Activated CD8-positive, alpha-beta T cell treated with anti-CD3 and anti-CD28 coated beads for 36 hours (primary cell): ENCODE data around the gene BPIFB4. TPM values are rescaled to one million over a fixed set of nuclear protein-coding genes. Genes with fewer than 3 reads are reported as not detected.

Experiments
- ATAC-seq: fragments of 200-7000 bp; cut with Tn5 transposase; one replicate; pipeline ENCODE4 v1.10.0; 2021; ENCODE audit warnings: mild to moderate bottlenecking, moderate library complexity
- CTCF ChIA-PET: fragments of 350-600 bp; sonication (Branson Sonifier 250); formaldehyde crosslinking; loops from one replicate; lab custom pipeline; 2021; ENCODE audit warnings: antibody characterized with exemption; lab: Charles Lee
- POLR2A ChIA-PET: fragments of 350-600 bp; sonication (Branson Sonifier 250); formaldehyde crosslinking; loops from one replicate; lab custom pipeline; 2021; ENCODE audit warnings: antibody characterized with exemption; lab: Charles Lee
- DNase-seq: peaks from one replicate; pipeline ENCODE4 v3.0.0-alpha.2; 2020
- H3K27ac Mint-ChIP-seq: one replicate; pipeline ENCODE4 v1.8.0; 2021; ENCODE audit warnings: mild to moderate bottlenecking, mixed read lengths
- H3K27me3 Mint-ChIP-seq: one replicate; pipeline ENCODE4 v1.8.0; 2021; ENCODE audit warnings: mixed read lengths
- H3K36me3 Mint-ChIP-seq: one replicate; pipeline ENCODE4 v1.8.0; 2021; ENCODE audit warnings: low read depth, mixed read lengths
- H3K4me1 Mint-ChIP-seq: one replicate; pipeline ENCODE4 v1.8.0; 2021; ENCODE audit warnings: low read depth, mixed read lengths
- H3K4me3 Mint-ChIP-seq: one replicate; pipeline ENCODE4 v1.8.0; 2021; ENCODE audit warnings: mild to moderate bottlenecking, moderate library complexity, mixed read lengths
- H3K9me3 Mint-ChIP-seq: one replicate; pipeline ENCODE4 v1.8.0; 2021; ENCODE audit warnings: mixed read lengths
- CTCF ChIP-seq: fragments of 200-600 bp; IDR thresholded peaks from one replicate; pipeline ENCODE4 v1.8.0; 2022; ENCODE audit warnings: antibody characterized with exemption, mild to moderate bottlenecking
- intact Hi-C: fragments of 100-400 bp; cut with micrococcal nuclease; formaldehyde crosslinking; loops from one replicate; pipeline ENCODE4 v1.10.0; 2022
- total RNA-seq, 2 experiments: library from RNA; stranded (reverse); gene quantifications; one replicate each; pipeline ENCODE4 v1.2.3, GENCODE V29; 2021

BPIFB4 gene
- total RNA-seq, 2 experiments from 2014 or later: not detected

GRCh38 chr20:33064572-33065287 lies 14.7 kb upstream of the BPIFB4 start:
- TF ChIP-seq CTCF: no peak
- DNase-seq: no peak
- no peak for ATAC-seq
- H3K27me3 Mint-ChIP-seq: no peaks in the 10 kb centered on the region
- no peaks in the 10 kb centered on the region for H3K9me3 Mint-ChIP-seq
- H3K36me3 Mint-ChIP-seq: no peaks in the 10 kb centered on the region
- H3K27ac Mint-ChIP-seq: no peak overlapping the region
- ChIA-PET CTCF (no interaction called here), POLR2A (no interaction called here)
- peaks cover 4% of the 10 kb centered on the region for H3K4me1 Mint-ChIP-seq
- no peak overlapping the region for H3K4me3 Mint-ChIP-seq
- intact Hi-C loops: no loop called here

GRCh38 chr20:33065785-33066184 lies 13.7 kb upstream of the BPIFB4 start:
- CTCF ChIA-PET: no interaction called here
- POLR2A ChIA-PET: no interaction called here
- no peak overlapping the region for H3K4me3 Mint-ChIP-seq
- H3K9me3 Mint-ChIP-seq: no peaks in the 10 kb centered on the region
- intact Hi-C loops: no loop called here
- no peaks in the 10 kb centered on the region for H3K27me3 Mint-ChIP-seq
- H3K36me3 Mint-ChIP-seq: no peaks in the 10 kb centered on the region
- no peak for TF ChIP-seq CTCF
- ATAC-seq: no peak
- DNase-seq: no peak
- H3K4me1 Mint-ChIP-seq: peaks cover 4% of the 10 kb centered on the region
- no peak overlapping the region for H3K27ac Mint-ChIP-seq

GRCh38 chr20:33067806-33068205 lies 11.6 kb upstream of the BPIFB4 start:
- POLR2A ChIA-PET: interaction anchor here (0.6 kb wide), 1 partner anchor 283 kb away, joined by 5 read pairs; no protein-coding TSS in a partner anchor
- H3K9me3 Mint-ChIP-seq: no peaks in the 10 kb centered on the region
- H3K4me1 Mint-ChIP-seq: peaks cover 4% of the 10 kb centered on the region
- DNase-seq (no peak), ATAC-seq (no peak)
- CTCF ChIA-PET: interaction anchor here (1.2 to 1.6 kb wide), 4 partner anchors 9 to 122 kb away, joined by 3 to 4 read pairs (median 4); no protein-coding TSS in a partner anchor
- TF ChIP-seq CTCF: no peak
- no peaks in the 10 kb centered on the region for H3K36me3 Mint-ChIP-seq
- H3K27me3 Mint-ChIP-seq: no peaks in the 10 kb centered on the region
- H3K27ac Mint-ChIP-seq: no peak overlapping the region
- intact Hi-C loops: no loop called here
- H3K4me3 Mint-ChIP-seq: no peak overlapping the region

- DNase-seq: no peak
- Mint-ChIP-seq H3K36me3 (no peaks in the 10 kb centered on the region), H3K27ac (no peak overlapping the region)
Measured at GRCh38 chr20:33068251-33068939, 11.0 kb upstream of the BPIFB4 start.

More at GRCh38 chr20:33068251-33068939, 11.0 kb upstream of the BPIFB4 start:
- no peak for ATAC-seq
- Mint-ChIP-seq H3K4me1 (peaks cover 4% of the 10 kb centered on the region), H3K4me3 (no peak overlapping the region), H3K27me3 (no peaks in the 10 kb centered on the region), H3K9me3 (no peaks in the 10 kb centered on the region)
- POLR2A ChIA-PET: no interaction called here
- CTCF ChIA-PET: interaction anchor here (1.6 kb wide), 1 partner anchor 100 kb away, joined by 3 read pairs; no protein-coding TSS in a partner anchor
- intact Hi-C loops: no loop called here
- no peak for TF ChIP-seq CTCF
